Omental fat pad (tissue), 4 donors: Measurements from ENCODE around the gene ADAMTSL2. TPM values are rescaled to one million over a fixed set of nuclear protein-coding genes. Genes with fewer than 3 reads are reported as not detected.

Experiments
- ATAC-seq: fragments of 150-250 bp; one replicate; pipeline ENCODE4 v1.9.1; 2016; ENCODE audit warnings: mild to moderate bottlenecking, moderate library complexity; ENCODE audit not compliant: low FRiP score
- DNase-seq: peaks from one replicate; pipeline ENCODE4 v3.0.0-alpha.2; 2019; ENCODE audit warnings: low spot score
- total RNA-seq, 4 donors: library from RNA; depleted of rRNA; stranded (reverse); fragments of >200 nt; gene quantifications; one replicate each; pipeline ENCODE4 v1.1.0, GENCODE V29; 2016
- TF ChIP-seq, protein P1 (sequence below), 3 donors: fragments of 450-650 bp; IDR thresholded peaks; one replicate each; pipeline ENCODE4 v1.5.1; 2016 to 2017; ENCODE audit warnings: antibody characterized with exemption in 3 of 3, mild to moderate bottlenecking in 3 of 3, moderate library complexity in 2 of 3

Gene ADAMTSL2
- total RNA-seq, 4 donors from 2014 or later = 0.63 to 4.7 (median 1.4) TPM

DNA sequence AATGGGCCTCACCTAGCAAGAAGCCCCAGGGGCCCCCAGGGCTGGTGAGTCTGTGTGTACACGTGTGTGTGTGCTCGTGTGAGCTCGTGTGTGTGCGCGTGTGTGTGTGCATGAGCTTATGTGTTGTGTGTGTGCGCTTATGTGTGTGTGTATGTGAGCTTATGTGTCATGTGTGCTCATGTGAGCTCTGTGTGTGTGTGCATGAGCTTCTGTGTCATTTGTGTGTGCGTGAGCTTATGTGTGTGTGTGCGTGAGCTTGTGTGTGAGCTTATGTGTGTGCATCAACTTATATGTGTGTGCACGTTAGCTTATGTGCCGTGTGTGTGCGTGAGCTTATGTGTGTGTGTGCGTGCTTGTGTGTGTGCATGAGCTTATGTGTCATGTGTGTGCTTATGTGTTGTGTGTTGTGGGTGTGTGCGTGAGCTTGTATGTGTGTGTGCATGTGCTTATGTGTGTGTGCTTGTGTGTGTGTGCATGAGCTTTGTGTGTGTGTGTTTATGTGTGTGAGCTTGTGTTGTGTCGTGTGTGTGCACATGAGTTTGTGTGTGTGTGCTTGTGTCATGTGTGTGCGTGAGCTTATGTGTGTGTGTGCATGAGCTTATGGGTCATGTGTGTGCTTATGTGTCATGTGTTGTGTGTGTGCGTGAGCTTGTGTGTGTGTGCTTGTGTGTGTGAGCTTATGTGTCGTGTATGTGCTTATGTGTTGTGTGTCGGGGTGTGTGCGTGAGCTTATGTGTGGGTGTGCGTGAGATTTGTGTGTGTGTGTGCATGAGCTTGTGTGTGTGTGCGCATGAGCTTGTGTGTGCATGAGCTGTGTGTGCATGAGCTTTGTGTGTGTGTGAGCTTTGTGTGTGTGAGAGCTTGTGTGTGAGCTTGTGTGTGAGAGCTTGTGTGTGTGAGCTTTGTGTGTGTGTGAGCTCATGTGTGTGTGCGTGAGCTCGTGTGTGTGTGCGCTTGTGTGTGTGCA lies 38.9 kb upstream of the ADAMTSL2 start:
- no peak for ATAC-seq
- TF ChIP-seq, protein P1, sequence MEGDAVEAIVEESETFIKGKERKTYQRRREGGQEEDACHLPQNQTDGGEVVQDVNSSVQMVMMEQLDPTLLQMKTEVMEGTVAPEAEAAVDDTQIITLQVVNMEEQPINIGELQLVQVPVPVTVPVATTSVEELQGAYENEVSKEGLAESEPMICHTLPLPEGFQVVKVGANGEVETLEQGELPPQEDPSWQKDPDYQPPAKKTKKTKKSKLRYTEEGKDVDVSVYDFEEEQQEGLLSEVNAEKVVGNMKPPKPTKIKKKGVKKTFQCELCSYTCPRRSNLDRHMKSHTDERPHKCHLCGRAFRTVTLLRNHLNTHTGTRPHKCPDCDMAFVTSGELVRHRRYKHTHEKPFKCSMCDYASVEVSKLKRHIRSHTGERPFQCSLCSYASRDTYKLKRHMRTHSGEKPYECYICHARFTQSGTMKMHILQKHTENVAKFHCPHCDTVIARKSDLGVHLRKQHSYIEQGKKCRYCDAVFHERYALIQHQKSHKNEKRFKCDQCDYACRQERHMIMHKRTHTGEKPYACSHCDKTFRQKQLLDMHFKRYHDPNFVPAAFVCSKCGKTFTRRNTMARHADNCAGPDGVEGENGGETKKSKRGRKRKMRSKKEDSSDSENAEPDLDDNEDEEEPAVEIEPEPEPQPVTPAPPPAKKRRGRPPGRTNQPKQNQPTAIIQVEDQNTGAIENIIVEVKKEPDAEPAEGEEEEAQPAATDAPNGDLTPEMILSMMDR (IDR thresholded peaks at IDR 0.05) = no peak
- no peak for DNase-seq

DNA sequence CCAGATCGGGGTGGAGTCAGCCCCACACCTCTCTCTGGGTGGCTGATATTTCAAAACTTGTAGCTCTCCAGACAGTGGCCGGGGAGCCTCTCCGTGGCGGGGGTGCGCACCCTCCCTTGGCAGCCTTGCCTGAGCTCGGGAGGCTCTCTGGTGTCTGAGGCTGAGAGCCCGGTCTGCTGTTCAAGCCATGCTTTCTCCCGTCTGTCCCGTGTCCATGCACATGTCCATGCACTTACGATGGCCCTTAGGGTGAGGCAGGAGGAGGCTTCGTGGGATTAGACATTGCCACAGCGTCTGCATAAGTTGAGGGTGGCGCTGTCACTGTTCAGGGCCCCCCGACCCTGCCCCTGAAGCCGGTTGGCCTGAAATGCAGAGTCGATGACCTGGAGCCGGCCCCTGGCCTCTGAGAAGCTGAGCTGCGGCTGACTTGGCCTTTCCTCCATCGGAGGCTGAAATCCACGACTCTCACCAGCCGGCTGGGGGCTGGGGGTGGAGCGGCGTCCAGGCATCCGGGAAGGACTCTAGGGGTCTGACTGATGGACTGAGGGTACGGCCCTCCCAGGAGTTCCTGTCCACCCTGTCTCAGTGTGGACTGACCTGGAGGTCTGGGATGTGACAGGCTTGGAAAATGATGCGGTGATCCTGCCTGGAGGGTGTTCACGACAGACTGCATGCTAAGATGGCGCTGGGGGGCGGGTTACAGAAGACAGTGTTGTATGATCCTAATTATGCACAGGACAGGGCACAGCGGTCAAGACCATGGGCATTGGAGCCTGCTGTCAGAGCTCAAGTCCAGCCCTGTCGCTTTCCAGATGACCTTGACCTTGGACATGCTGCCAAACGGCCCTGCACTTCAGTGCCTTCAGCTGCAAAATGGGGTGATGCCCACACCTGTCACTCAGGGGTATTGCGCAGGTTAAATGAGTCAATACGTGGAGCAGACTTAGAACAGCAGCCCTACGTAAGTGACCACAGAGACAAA lies 37.4 kb upstream of the ADAMTSL2 start:
- DNase-seq (no peak), ATAC-seq (no peak)
- TF ChIP-seq, protein P1 (IDR thresholded peaks at IDR 0.05) = no peak

DNA sequence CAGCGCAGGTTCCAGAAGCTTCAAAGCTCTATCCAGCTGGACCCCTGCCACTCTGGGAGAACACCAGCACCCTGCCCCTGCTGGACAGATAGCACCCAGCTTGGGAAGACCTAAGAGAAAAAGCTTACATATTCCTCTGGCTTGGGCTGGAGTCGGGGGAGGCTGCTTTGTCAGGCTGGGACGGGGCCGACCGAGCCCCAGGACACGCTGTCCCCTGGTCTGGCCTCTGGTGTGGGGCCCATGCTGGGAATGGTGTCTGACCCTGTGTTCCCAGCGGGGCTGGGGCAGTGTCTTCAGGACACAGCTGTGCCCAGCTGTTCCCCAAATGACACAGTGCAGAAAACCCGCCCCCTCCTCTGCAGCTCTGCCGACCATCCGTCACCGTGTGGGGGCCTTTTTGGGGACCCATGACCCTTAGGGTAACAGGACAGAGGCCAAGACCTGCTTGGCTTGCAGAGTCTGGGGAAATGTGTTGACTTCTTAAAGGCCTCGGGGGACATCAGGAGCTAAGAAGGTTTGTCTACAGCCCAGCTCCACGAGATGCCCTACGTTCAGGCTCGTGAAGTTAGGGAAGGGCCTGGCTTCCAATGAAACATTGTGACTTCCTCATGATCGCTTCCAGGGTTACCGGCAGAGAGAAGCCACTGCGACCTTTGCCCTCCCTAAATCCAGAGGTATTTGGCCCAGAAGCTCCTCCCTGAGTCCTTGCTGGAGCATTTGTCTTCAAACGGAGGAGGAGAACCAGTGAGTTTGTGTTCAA lies 35.2 kb upstream of the ADAMTSL2 start:
- TF ChIP-seq, protein P1 (IDR thresholded peaks at IDR 0.05) = no peak
- DNase-seq (no peak), ATAC-seq (no peak)

DNA sequence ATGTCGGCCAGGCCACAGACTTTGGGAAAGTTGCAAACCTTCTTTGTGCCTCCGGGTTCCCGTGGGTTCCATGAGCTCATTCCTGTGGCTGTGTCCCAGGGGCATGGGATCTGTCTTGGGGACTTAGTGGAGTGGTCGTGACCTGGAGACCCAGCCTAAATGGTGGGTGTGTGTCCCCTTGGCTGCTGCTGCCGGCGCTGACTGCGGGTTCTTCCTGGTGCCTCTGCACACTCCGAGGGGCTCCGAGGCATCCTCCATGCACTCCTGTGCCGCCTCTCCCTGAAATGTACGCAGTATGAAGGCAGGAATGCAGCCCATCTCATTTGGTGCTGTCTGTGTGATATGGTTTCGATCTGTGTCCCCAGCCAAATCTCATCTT lies 34.6 kb upstream of the ADAMTSL2 start:
- ATAC-seq = no peak
- TF ChIP-seq, protein P1 (IDR thresholded peaks at IDR 0.05) = no peak
- no peak for DNase-seq

DNA sequence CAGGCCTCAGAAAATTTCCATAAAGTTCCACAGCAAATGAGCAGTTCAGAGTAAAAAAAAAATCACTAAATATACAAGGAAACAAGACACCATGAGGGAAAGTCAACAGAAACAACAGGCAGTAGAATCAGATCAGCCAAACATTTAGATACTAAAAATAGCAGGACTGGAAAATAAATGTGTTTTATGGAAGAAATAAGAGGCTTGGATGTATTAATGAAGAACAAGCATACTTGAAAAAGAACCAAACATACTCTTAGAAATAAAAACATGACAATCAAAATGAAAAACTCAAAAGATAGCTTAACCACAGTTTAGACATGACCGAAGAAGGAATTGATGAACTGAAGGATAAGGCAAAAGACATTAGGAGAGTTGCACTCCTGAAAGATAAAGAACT lies 32.4 kb upstream of the ADAMTSL2 start:
- TF ChIP-seq, protein P1 (IDR thresholded peaks at IDR 0.05) = no peak
- ATAC-seq = no peak

DNA sequence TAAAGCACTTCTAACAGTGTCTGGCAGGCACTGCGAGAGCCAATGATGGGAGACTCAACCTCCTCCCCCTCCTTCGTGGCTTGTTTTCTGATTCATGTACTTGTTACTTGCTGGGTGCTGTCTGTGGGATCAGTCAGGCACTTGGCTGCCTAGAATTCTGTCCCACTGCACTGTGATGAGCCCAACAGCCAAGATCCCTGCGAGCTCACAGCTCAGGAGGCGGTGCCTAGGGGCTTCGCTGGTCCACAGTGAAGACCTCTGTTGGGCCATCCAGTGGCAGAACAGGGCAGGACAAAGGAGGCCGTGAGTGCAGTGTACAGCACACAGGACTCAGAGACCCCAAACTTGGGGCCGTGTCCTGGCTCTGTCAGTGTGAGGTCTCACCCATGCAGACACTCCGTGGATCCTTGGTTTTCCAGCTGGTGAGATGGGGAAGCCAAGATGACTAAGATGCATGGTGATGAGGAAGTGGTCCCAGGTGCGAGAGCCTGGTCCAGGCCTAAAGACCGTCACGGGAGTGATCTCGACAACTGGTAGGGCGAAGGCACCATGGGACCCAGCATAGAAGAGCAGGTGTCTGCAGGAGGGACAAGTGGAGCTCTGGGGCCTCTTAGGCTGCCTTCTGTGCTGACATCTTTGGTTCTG lies 29.2 kb upstream of the ADAMTSL2 start:
- TF ChIP-seq, protein P1 (IDR thresholded peaks at IDR 0.05) = no peak
- ATAC-seq (no peak), DNase-seq (no peak)

More for the DNA sequence above, 32.4 kb upstream of the ADAMTSL2 start:
- no peak for DNase-seq
